ENCODE results near the gene POLR1A.

GRCh38 chr2:86097913-86098312 is 7.8 kb downstream of the POLR1A start:
- TF ChIP-seq ZNF416 (CRISPR knock-in tag; IDR thresholded peaks at IDR 0.05) (no peak), CTCF (IDR thresholded peaks at IDR 0.05) (no peak), TCF7 (CRISPR knock-in tag; IDR thresholded peaks at IDR 0.05; ENCODE audit: low read depth) (no peak), JAZF1 (CRISPR knock-in tag; IDR thresholded peaks at IDR 0.05) (no peak), PRDM15 (CRISPR knock-in tag; IDR thresholded peaks at IDR 0.05) (no peak), NFYB (CRISPR knock-in tag; conservative IDR thresholded peaks at IDR 0.05; ENCODE audit: low read depth) (no peak), JUN (CRISPR knock-in tag; IDR thresholded peaks at IDR 0.05) (no peak), GABPB1 (CRISPR knock-in tag; IDR thresholded peaks at IDR 0.05) (no peak), ESRRA (CRISPR knock-in tag; IDR thresholded peaks at IDR 0.05; ENCODE audit: borderline replicate concordance) (no peak), IRF2 (CRISPR knock-in tag; IDR thresholded peaks at IDR 0.05; ENCODE audit: borderline replicate concordance, low read depth) (no peak), E2F1 (CRISPR knock-in tag; IDR thresholded peaks at IDR 0.05) (no peak), ATF3 (CRISPR knock-in tag; conservative IDR thresholded peaks at IDR 0.05) (no peak), ZNF121 (CRISPR knock-in tag; IDR thresholded peaks at IDR 0.05) (no peak)
